ENCODE results near the gene LLCFC1. TPM values are rescaled to one million over a fixed set of nuclear protein-coding genes. Genes with fewer than 3 reads are reported as not detected.

Gene LLCFC1
- total and polyA plus RNA-seq, 2 of the 13 experiments (the other 11 are each of a cell fraction or from before 2014, with no cell fraction given), result not detected

DNA sequence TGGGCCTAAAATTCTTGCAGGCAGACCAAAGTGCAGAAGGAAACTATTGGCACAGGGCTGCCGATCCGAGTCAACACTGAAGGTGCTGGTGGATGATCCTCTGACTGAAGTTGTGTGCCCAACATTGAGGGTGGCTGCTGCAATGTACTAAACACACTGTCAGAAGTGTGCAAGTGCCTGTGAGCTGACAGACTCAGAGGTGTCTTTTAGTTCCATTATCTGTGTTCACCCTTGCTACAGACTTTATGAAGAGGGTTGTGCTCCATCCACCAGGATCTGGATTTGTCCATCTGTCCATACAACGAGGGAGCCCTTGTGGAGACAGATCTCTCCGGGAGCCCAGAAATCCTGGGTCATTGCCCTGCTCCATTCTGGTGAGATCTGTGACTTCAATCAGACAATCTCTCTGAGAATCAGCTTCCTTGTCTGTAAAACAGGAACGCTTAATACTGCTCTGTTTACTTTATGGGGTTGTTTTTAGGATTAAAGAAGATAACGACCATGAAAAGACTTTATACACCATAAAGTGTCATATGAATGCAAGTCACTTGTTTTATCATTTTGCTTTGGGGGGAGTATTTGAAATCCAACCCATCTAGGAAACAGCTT, 44.2 kb upstream of the LLCFC1 start:
- Histone ChIP-seq H2AFZ (ENCODE audit: low read length) (no peak overlapping the region), H3K4me2 (ENCODE audit: low read depth, low read length) (no peak overlapping the region), H3K4me1 (ENCODE audit: insufficient read depth, low read length) (no peaks in the 10 kb centered on the region), H3K27ac (ENCODE audit: extremely low read length, insufficient read depth, low read length) (no peak overlapping the region), H3K79me2 (ENCODE audit: insufficient read depth, low read length) (no peaks in the 10 kb centered on the region), H4K20me1 (ENCODE audit: insufficient read depth, low read length) (no peaks in the 10 kb centered on the region), H3K27me3 (ENCODE audit: control insufficient read depth in 1 of 2, insufficient read depth in 2 of 2, low read length in 2 of 2) (no peaks in the 10 kb centered on the region; a peak in 1 of 5 replicates), H3K9ac (ENCODE audit: insufficient read depth, low read depth, low read length) (no peak overlapping the region), H3K36me3 (replicated peaks in 1 of 2; ENCODE audit: control insufficient read depth in 1 of 2, insufficient read depth in 2 of 2, low read length in 2 of 2) (no peaks in the 10 kb centered on the region), H3K9me3 (ENCODE audit: low read length) (no peaks in the 10 kb centered on the region), H3K4me3 (replicated peaks in 1 of 3; ENCODE audit: insufficient read depth in 1 of 3, low read depth in 2 of 3, low read length in 3 of 3) (no peak overlapping the region)
- intact Hi-C loops (cut with micrococcal nuclease; ENCODE audit: unreplicated experiment), result no loop called here
- WGBS (ENCODE audit: low lambda C conversion rate), result 1% methylated on average over 6 of the region's 6 CpGs
- ChIA-PET POLR2A (no interaction called here), CTCF (ENCODE audit: low intra/inter-chr PET ratio, low total read pairs) (no interaction called here)
- BruUV-seq (replicated peaks), result no TSS peak
- TF ChIP-seq DNMT1 (CRISPR knock-in tag; IDR thresholded peaks at IDR 0.05) (no peak), MEIS2 (CRISPR knock-in tag; IDR thresholded peaks at IDR 0.05) (no peak), NONO (IDR thresholded peaks at IDR 0.05) (no peak), NONO (CRISPR knock-in tag; conservative IDR thresholded peaks at IDR 0.05) (no peak)
- DNase-seq (ENCODE audit: low spot score) (no peak), FAIRE-seq (no peak), ATAC-seq (no peak)
- in situ Hi-C loops (cut with HindIII; ENCODE audit: extremely low pct_ligation_motif_present, low pct_unique_long_range_greater_than_20kb), result no loop called here

DNA sequence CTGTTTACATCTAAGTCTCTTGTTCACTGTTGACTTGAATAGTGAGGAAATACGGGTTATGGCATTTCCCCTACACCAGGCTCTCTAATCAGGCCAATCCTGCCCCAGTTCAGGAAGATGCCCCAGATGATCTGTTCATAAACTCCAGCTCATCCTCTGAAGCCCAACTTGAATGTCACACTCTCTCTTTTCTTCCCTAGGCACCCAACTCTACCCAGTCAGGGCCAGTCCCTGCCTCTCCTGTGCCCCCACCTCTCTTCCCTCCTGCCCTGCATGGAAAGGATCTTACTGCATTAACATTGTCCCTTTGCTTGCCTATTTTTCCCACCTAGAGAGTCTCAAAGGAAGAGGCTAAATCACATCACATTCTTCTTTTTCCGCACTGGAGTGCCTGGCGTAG, 43.1 kb upstream of the LLCFC1 start:
- Histone ChIP-seq H3K9me3 (ENCODE audit: low read length) (no peaks in the 10 kb centered on the region), H3K4me2 (ENCODE audit: low read depth, low read length) (no peak overlapping the region), H3K27ac (ENCODE audit: extremely low read length, insufficient read depth, low read length) (no peak overlapping the region), H3K27me3 (ENCODE audit: control insufficient read depth in 1 of 2, insufficient read depth in 2 of 2, low read length in 2 of 2) (no peaks in the 10 kb centered on the region; a peak in 1 of 5 replicates), H4K20me1 (ENCODE audit: insufficient read depth, low read length) (no peaks in the 10 kb centered on the region), H3K36me3 (replicated peaks in 1 of 2; ENCODE audit: control insufficient read depth in 1 of 2, insufficient read depth in 2 of 2, low read length in 2 of 2) (no peaks in the 10 kb centered on the region), H2AFZ (ENCODE audit: low read length) (no peak overlapping the region), H3K9ac (ENCODE audit: insufficient read depth, low read depth, low read length) (no peak overlapping the region), H3K4me3 (replicated peaks in 1 of 3; ENCODE audit: insufficient read depth in 1 of 3, low read depth in 2 of 3, low read length in 3 of 3) (no peak overlapping the region), H3K79me2 (ENCODE audit: insufficient read depth, low read length) (no peaks in the 10 kb centered on the region), H3K4me1 (ENCODE audit: insufficient read depth, low read length) (no peaks in the 10 kb centered on the region)
- DNase-seq (ENCODE audit: low spot score), result no peak
- WGBS (ENCODE audit: low lambda C conversion rate), result 26% methylated on average over 3 of the region's 3 CpGs
- intact Hi-C loops (cut with micrococcal nuclease; ENCODE audit: unreplicated experiment) (no loop called here), in situ Hi-C loops (cut with HindIII; ENCODE audit: extremely low pct_ligation_motif_present, low pct_unique_long_range_greater_than_20kb) (no loop called here)
- ChIA-PET CTCF (ENCODE audit: low intra/inter-chr PET ratio, low total read pairs) (no interaction called here), POLR2A (no interaction called here)
- no peak for ATAC-seq
- FAIRE-seq, result no peak
- no TSS peak for BruUV-seq (replicated peaks)
- TF ChIP-seq CHD2 (IDR thresholded peaks at IDR 0.05; ENCODE audit: low read depth, low read length) (no peak), MXD4 (CRISPR knock-in tag; IDR thresholded peaks at IDR 0.05) (no peak), MTA1 (CRISPR knock-in tag; IDR thresholded peaks at IDR 0.05; ENCODE audit: borderline replicate concordance) (no peak), ZNF709 (CRISPR knock-in tag; IDR thresholded peaks at IDR 0.05) (no peak), ZFP62 (CRISPR knock-in tag; IDR thresholded peaks at IDR 0.05) (no peak), HMG20B (CRISPR knock-in tag; conservative IDR thresholded peaks at IDR 0.05) (no peak)
- TF ChIP-seq, protein P1, sequence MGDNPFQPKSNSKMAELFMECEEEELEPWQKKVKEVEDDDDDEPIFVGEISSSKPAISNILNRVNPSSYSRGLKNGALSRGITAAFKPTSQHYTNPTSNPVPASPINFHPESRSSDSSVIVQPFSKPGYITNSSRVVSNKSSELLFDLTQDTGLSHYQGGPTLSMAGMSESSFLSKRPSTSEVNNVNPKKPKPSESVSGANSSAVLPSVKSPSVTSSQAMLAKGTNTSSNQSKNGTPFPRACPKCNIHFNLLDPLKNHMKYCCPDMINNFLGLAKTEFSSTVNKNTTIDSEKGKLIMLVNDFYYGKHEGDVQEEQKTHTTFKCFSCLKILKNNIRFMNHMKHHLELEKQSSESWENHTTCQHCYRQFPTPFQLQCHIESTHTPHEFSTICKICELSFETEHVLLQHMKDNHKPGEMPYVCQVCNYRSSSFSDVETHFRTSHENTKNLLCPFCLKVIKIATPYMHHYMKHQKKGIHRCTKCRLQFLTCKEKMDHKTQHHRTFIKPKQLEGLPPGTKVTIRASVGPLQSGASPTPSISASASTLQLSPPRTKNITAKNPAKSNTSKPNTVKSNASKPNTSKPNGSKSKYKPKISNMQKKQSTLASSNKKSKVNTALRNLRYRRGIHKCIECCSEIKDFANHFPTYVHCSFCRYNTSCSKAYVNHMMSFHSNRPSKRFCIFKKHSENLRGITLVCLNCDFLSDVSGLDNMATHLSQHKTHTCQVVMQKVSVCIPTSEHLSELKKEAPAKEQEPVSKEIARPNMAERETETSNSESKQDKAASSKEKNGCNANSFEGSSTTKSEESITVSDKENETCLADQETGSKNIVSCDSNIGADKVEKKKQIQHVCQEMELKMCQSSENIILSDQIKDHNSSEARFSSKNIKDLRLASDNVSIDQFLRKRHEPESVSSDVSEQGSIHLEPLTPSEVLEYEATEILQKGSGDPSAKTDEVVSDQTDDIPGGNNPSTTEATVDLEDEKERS (CRISPR knock-in tag; IDR thresholded peaks at IDR 0.05), result no peak
- TF ChIP-seq, protein P2, sequence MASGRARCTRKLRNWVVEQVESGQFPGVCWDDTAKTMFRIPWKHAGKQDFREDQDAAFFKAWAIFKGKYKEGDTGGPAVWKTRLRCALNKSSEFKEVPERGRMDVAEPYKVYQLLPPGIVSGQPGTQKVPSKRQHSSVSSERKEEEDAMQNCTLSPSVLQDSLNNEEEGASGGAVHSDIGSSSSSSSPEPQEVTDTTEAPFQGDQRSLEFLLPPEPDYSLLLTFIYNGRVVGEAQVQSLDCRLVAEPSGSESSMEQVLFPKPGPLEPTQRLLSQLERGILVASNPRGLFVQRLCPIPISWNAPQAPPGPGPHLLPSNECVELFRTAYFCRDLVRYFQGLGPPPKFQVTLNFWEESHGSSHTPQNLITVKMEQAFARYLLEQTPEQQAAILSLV (CRISPR knock-in tag; IDR thresholded peaks at IDR 0.05; ENCODE audit: borderline replicate concordance), result no peak
- TF ChIP-seq, protein P3, sequence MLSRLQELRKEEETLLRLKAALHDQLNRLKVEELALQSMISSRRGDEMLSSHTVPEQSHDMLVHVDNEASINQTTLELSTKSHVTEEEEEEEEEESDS (CRISPR knock-in tag; IDR thresholded peaks at IDR 0.05; ENCODE audit: borderline replicate concordance), result no peak
- TF ChIP-seq, protein P4, sequence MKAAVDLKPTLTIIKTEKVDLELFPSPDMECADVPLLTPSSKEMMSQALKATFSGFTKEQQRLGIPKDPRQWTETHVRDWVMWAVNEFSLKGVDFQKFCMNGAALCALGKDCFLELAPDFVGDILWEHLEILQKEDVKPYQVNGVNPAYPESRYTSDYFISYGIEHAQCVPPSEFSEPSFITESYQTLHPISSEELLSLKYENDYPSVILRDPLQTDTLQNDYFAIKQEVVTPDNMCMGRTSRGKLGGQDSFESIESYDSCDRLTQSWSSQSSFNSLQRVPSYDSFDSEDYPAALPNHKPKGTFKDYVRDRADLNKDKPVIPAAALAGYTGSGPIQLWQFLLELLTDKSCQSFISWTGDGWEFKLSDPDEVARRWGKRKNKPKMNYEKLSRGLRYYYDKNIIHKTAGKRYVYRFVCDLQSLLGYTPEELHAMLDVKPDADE (CRISPR knock-in tag; IDR thresholded peaks at IDR 0.05), result no peak

All from HepG2 (cell line).